HG02943 (cell line): ENCODE data around the gene FMN2.

Source experiments
- ATAC-seq: cut with Tn5 transposase; IDR thresholded peaks from one replicate; pipeline ENCODE4 v1.9.1; 2021; ENCODE audit warnings: mild to moderate bottlenecking, low read depth, moderate library complexity; ENCODE audit not compliant: unreplicated experiment

The FMN2 gene

GRCh38 chr1:240096974-240097373, 5.3 kb downstream of the FMN2 start:
- no peak for ATAC-seq

GRCh38 chr1:240098534-240098933, 6.9 kb downstream of the FMN2 start:
- ATAC-seq: no peak

GRCh38 chr1:240099329-240099728, 7.6 kb downstream of the FMN2 start:
- no peak for ATAC-seq

GRCh38 chr1:240099748-240100147, 8.1 kb downstream of the FMN2 start:
- no peak for ATAC-seq

- ATAC-seq: no peak
These were observed 8.8 kb downstream of the FMN2 start for GRCh38 chr1:240100371-240100934.

- no peak for ATAC-seq
These were observed 9.6 kb downstream of the FMN2 start for GRCh38 chr1:240101306-240101705.

- ATAC-seq: no peak
These were observed 10.1 kb downstream of the FMN2 start for GRCh38 chr1:240101737-240102136.

- ATAC-seq: no peak
These were observed 13.0 kb downstream of the FMN2 start for GRCh38 chr1:240104672-240105071.

- ATAC-seq: no peak
These were observed 15.5 kb downstream of the FMN2 start for GRCh38 chr1:240107058-240107684.

GRCh38 chr1:240109130-240109529, 17.4 kb downstream of the FMN2 start:
- no peak for ATAC-seq

- ATAC-seq: no peak
These were observed 18.4 kb downstream of the FMN2 start for GRCh38 chr1:240109920-240110636.

- ATAC-seq: no peak
These were observed 19.9 kb downstream of the FMN2 start for GRCh38 chr1:240111558-240111957.

GRCh38 chr1:240114222-240114621, 22.5 kb downstream of the FMN2 start:
- no peak for ATAC-seq

- no peak for ATAC-seq
These were observed 24.1 kb downstream of the FMN2 start for GRCh38 chr1:240115831-240116230.

- ATAC-seq: no peak
These were observed 25.4 kb downstream of the FMN2 start for GRCh38 chr1:240116831-240117769.

- no peak for ATAC-seq
These were observed 26.2 kb downstream of the FMN2 start for GRCh38 chr1:240117930-240118329.

- no peak for ATAC-seq
These were observed 31.2 kb downstream of the FMN2 start for GRCh38 chr1:240122639-240123613.

GRCh38 chr1:240126821-240127220, 35.1 kb downstream of the FMN2 start:
- ATAC-seq: no peak

GRCh38 chr1:240128366-240128765, 36.7 kb downstream of the FMN2 start:
- no peak for ATAC-seq

GRCh38 chr1:240134113-240134512, 42.4 kb downstream of the FMN2 start:
- ATAC-seq: no peak
